HEK293 (cell line): ENCODE data around the gene FOXP1.

Experiments
- KLF16 ChIP-seq: fragments of 450-650 bp; formaldehyde crosslinking; IDR thresholded peaks from 2 replicates; pipeline ENCODE4 v1.5.1; 2017; ENCODE audit warnings: missing biosample characterization, missing genetic modification characterization
- ZNF239 ChIP-seq: fragments of 450-650 bp; formaldehyde crosslinking; IDR thresholded peaks from 2 replicates; pipeline ENCODE4 v1.5.1; 2016; ENCODE audit warnings: missing biosample characterization, missing genetic modification characterization

DNA sequence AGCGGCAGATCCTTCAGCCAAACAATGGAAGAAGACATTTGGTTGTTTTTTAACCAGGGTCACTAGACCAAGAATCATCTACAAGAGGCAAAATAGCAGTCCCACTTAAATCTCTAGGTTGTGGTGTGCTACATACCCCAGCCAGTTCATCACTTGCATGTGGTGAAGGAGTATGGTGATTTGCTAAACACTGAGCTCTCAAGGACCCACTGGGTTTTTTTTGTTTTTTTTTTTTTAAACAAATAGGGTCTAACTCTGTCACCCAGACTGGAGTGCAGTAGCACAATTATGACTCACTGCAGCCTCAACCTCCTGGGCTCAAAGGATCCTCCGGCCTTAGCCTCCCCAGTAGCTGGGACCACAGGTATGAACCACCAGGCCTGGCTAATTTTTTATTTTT is 508.0 kb downstream of the FOXP1 start:
- TF ChIP-seq KLF16 (tag by site-specific recombination) (no peak), ZNF239 (tag by site-specific recombination) (no peak)
